Liver (tissue), 3 donors: ENCODE results near the gene SEMA3C.

Experiments
- ATF3 ChIP-seq: IDR thresholded peaks from 2 replicates; pipeline ENCODE4 v1.6.1; 2016; ENCODE audit warnings: antibody characterized with exemption
- EGR1 ChIP-seq, 2 donors: IDR thresholded peaks; 2 replicates each; pipeline ENCODE4 v1.6.1; 2016 to 2018; ENCODE audit warnings: antibody characterized with exemption in 2 of 2, low read depth in 2 of 2
- GABPA ChIP-seq, 2 donors: IDR thresholded peaks in 1 of 2; conservative IDR thresholded peaks in 1 of 2; 2 replicates each; pipeline ENCODE4 v1.6.1; 2016; ENCODE audit warnings: antibody characterized with exemption in 2 of 2, mild to moderate bottlenecking in 1 of 2, moderate library complexity in 1 of 2
- RXRA ChIP-seq, 2 donors: IDR thresholded peaks; 2 replicates each; pipeline ENCODE4 v1.6.1; 2017 to 2018; ENCODE audit warnings: antibody characterized with exemption in 2 of 2, mild to moderate bottlenecking in 1 of 2
- SP1 ChIP-seq: IDR thresholded peaks from 2 replicates; pipeline ENCODE4 v1.6.1; 2018; ENCODE audit warnings: antibody characterized with exemption, mild to moderate bottlenecking
- TAF1 ChIP-seq: conservative IDR thresholded peaks from 2 replicates; pipeline ENCODE4 v1.6.1; 2016; ENCODE audit warnings: antibody characterized with exemption, mild to moderate bottlenecking
- YY1 ChIP-seq: IDR thresholded peaks from 2 replicates; pipeline ENCODE4 v1.6.1; 2016; ENCODE audit warnings: antibody characterized with exemption, mild to moderate bottlenecking
- ZBTB33 ChIP-seq: IDR thresholded peaks from 2 replicates; pipeline ENCODE4 v1.6.1; 2016; ENCODE audit warnings: antibody characterized with exemption
- TF ChIP-seq, protein P1 (sequence below): fragments of 150-350 bp; IDR thresholded peaks from 2 replicates; pipeline ENCODE4 v1.5.1; 2017; ENCODE audit warnings: improper control_type of control experiment, low read depth, low read length; ENCODE audit not compliant: missing input control
- TF ChIP-seq, protein P2 (sequence below): IDR thresholded peaks from 2 replicates; pipeline ENCODE4 v1.6.1; 2016; ENCODE audit warnings: antibody characterized with exemption, mild to moderate bottlenecking
- donor health status: healthy.
- donor health status: healthy.

GRCh38 chr7:80827239-80827633, 91.6 kb downstream of the SEMA3C start:
- TF ChIP-seq RXRA (IDR thresholded peaks at IDR 0.05): no peak
- no peak for TF ChIP-seq ZBTB33
- TF ChIP-seq, protein P1, sequence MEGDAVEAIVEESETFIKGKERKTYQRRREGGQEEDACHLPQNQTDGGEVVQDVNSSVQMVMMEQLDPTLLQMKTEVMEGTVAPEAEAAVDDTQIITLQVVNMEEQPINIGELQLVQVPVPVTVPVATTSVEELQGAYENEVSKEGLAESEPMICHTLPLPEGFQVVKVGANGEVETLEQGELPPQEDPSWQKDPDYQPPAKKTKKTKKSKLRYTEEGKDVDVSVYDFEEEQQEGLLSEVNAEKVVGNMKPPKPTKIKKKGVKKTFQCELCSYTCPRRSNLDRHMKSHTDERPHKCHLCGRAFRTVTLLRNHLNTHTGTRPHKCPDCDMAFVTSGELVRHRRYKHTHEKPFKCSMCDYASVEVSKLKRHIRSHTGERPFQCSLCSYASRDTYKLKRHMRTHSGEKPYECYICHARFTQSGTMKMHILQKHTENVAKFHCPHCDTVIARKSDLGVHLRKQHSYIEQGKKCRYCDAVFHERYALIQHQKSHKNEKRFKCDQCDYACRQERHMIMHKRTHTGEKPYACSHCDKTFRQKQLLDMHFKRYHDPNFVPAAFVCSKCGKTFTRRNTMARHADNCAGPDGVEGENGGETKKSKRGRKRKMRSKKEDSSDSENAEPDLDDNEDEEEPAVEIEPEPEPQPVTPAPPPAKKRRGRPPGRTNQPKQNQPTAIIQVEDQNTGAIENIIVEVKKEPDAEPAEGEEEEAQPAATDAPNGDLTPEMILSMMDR: no peak
- no peak for TF ChIP-seq ATF3
- no peak for TF ChIP-seq TAF1
- TF ChIP-seq, protein P2, sequence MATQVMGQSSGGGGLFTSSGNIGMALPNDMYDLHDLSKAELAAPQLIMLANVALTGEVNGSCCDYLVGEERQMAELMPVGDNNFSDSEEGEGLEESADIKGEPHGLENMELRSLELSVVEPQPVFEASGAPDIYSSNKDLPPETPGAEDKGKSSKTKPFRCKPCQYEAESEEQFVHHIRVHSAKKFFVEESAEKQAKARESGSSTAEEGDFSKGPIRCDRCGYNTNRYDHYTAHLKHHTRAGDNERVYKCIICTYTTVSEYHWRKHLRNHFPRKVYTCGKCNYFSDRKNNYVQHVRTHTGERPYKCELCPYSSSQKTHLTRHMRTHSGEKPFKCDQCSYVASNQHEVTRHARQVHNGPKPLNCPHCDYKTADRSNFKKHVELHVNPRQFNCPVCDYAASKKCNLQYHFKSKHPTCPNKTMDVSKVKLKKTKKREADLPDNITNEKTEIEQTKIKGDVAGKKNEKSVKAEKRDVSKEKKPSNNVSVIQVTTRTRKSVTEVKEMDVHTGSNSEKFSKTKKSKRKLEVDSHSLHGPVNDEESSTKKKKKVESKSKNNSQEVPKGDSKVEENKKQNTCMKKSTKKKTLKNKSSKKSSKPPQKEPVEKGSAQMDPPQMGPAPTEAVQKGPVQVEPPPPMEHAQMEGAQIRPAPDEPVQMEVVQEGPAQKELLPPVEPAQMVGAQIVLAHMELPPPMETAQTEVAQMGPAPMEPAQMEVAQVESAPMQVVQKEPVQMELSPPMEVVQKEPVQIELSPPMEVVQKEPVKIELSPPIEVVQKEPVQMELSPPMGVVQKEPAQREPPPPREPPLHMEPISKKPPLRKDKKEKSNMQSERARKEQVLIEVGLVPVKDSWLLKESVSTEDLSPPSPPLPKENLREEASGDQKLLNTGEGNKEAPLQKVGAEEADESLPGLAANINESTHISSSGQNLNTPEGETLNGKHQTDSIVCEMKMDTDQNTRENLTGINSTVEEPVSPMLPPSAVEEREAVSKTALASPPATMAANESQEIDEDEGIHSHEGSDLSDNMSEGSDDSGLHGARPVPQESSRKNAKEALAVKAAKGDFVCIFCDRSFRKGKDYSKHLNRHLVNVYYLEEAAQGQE: no peak
- TF ChIP-seq SP1: no peak
- no peak for TF ChIP-seq YY1
- TF ChIP-seq EGR1 (IDR thresholded peaks at IDR 0.05; ENCODE audit: low read depth in 2 of 2): no peak
- no peak for TF ChIP-seq GABPA (IDR thresholded peaks at IDR 0.05 in 1 of 2, conservative IDR thresholded peaks at IDR 0.05 in 1 of 2)
